ENCODE results near the gene ZNF530. TPM values are rescaled to one million over a fixed set of nuclear protein-coding genes. Genes with fewer than 3 reads are reported as not detected.
A peak's percentile ranks its signal among the peaks of the same experiment; 100 is the strongest.

Gene ZNF530
- 11.7 and 17.8 TPM in 2 replicates for total RNA-seq (2014; rRNA removed; shearing (Covaris generic))

- Histone ChIP-seq H3K27me3 (no peaks in the 10 kb centered on the region), H3K4me1 (no peaks in the 10 kb centered on the region), H3K27ac (no peak within 1 kb of the TSS), H3K36me3 (peaks cover 14% of the 10 kb centered on the region; the same call in 1 of the 2 replicates), H3K4me3 (peak within 1 kb of the TSS; percentile 75), H3K9me3 (replicated peaks) (no peaks in the 10 kb centered on the region)
- peak; percentile 94 to 97 for DNase-seq
These were observed at the start of gene ZNF530 for GRCh38 chr19:57599761-57600383. ZNF530 (plus strand) TSS chr19:57599885; CDS start chr19:57604346, 4,461 bp downstream.

- H3K4me3 ChIP-seq, result no peak overlapping the region
- H3K36me3 ChIP-seq, result peaks cover 90% of the 10 kb centered on the region
- H3K4me1 ChIP-seq, result no peaks in the 10 kb centered on the region
- H3K27ac ChIP-seq, result no peak overlapping the region
- no peaks in the 10 kb centered on the region for H3K27me3 ChIP-seq
- peaks cover 4% of the 10 kb centered on the region; the same call in 1 of the 2 replicates for H3K9me3 ChIP-seq (replicated peaks)
- no peak for DNase-seq
These were observed 47.3 kb upstream of the ZNF530 start for GRCh38 chr19:57552432-57552831.

- no peak for DNase-seq
- H3K4me3 ChIP-seq, result no peak overlapping the region
- H3K27ac ChIP-seq, result no peak overlapping the region
- no peaks in the 10 kb centered on the region for H3K27me3 ChIP-seq
- H3K9me3 ChIP-seq (replicated peaks), result peaks cover 4% of the 10 kb centered on the region; the same call in 1 of the 2 replicates
- no peaks in the 10 kb centered on the region for H3K4me1 ChIP-seq
- H3K36me3 ChIP-seq, result peaks cover 41% of the 10 kb centered on the region
These were observed 42.0 kb upstream of the ZNF530 start for GRCh38 chr19:57557659-57558058.

- Histone ChIP-seq H3K27ac (no peak overlapping the region), H3K4me3 (peak overlapping the region; percentile 82), H3K4me1 (no peaks in the 10 kb centered on the region), H3K9me3 (replicated peaks) (peaks cover 5% of the 10 kb centered on the region; the same call in 1 of the 2 replicates), H3K27me3 (no peaks in the 10 kb centered on the region), H3K36me3 (peaks cover 32% of the 10 kb centered on the region)
- no peak for DNase-seq
These were observed 41.2 kb upstream of the ZNF530 start for GRCh38 chr19:57558525-57558924.

- Histone ChIP-seq H3K36me3 (peaks cover 27% of the 10 kb centered on the region), H3K27ac (peak overlapping the region; percentile 67), H3K9me3 (replicated peaks) (peaks cover 8% of the 10 kb centered on the region; the same call in 1 of the 2 replicates), H3K27me3 (no peaks in the 10 kb centered on the region), H3K4me1 (no peaks in the 10 kb centered on the region), H3K4me3 (peak overlapping the region; percentile 82)
- peak; percentile 24 to 33 for DNase-seq
These were observed 40.7 kb upstream of the ZNF530 start for GRCh38 chr19:57559008-57559403.

GRCh38 chr19:57559404-57560025 is 40.2 kb upstream of the ZNF530 start, which contains the start of gene ZNF550:
ZNF550 (minus strand) TSS chr19:57559863; CDS start chr19:57559682, 181 bp downstream.
- Histone ChIP-seq H3K9me3 (replicated peaks) (peaks cover 8% of the 10 kb centered on the region; the same call in 1 of the 2 replicates), H3K36me3 (peaks cover 22% of the 10 kb centered on the region), H3K4me3 (peak within 1 kb of the TSS; percentile 82), H3K27ac (peak within 1 kb of the TSS; percentile 67), H3K4me1 (no peaks in the 10 kb centered on the region), H3K27me3 (no peaks in the 10 kb centered on the region)
- DNase-seq, result peak; percentile 90 to 91

- DNase-seq, result no peak
- Histone ChIP-seq H3K27ac (no peak overlapping the region), H3K36me3 (peaks cover 16% of the 10 kb centered on the region), H3K4me1 (no peaks in the 10 kb centered on the region), H3K27me3 (no peaks in the 10 kb centered on the region), H3K9me3 (replicated peaks) (peaks cover 5% of the 10 kb centered on the region; the same call in 1 of the 2 replicates), H3K4me3 (peak overlapping the region; percentile 82)
These were observed 39.6 kb upstream of the ZNF530 start for GRCh38 chr19:57560049-57560491.

- H3K27ac ChIP-seq, result no peak overlapping the region
- peaks cover 28% of the 10 kb centered on the region for H3K9me3 ChIP-seq (replicated peaks)
- H3K27me3 ChIP-seq, result no peaks in the 10 kb centered on the region
- H3K36me3 ChIP-seq, result no peaks in the 10 kb centered on the region; the same call in 1 of the 2 replicates
- no peak for DNase-seq
- no peak overlapping the region for H3K4me3 ChIP-seq
- no peaks in the 10 kb centered on the region for H3K4me1 ChIP-seq
These were observed 36.1 kb upstream of the ZNF530 start for GRCh38 chr19:57563547-57563946.

- no peaks in the 10 kb centered on the region for H3K4me1 ChIP-seq
- no peak overlapping the region for H3K4me3 ChIP-seq
- DNase-seq, result peak; percentile 29 to 57
- H3K36me3 ChIP-seq, result peaks cover 5% of the 10 kb centered on the region
- H3K27me3 ChIP-seq, result no peaks in the 10 kb centered on the region
- peaks cover 32% of the 10 kb centered on the region for H3K9me3 ChIP-seq (replicated peaks)
- no peak overlapping the region for H3K27ac ChIP-seq
These were observed 33.1 kb upstream of the ZNF530 start for GRCh38 chr19:57566396-57567265.

GRCh38 chr19:57570707-57571106 is 29.0 kb upstream of the ZNF530 start:
- DNase-seq, result no peak
- peaks cover 43% of the 10 kb centered on the region for H3K36me3 ChIP-seq
- H3K9me3 ChIP-seq (replicated peaks), result peaks cover 48% of the 10 kb centered on the region
- H3K4me1 ChIP-seq, result no peaks in the 10 kb centered on the region
- no peaks in the 10 kb centered on the region for H3K27me3 ChIP-seq
- no peak overlapping the region for H3K4me3 ChIP-seq
- no peak overlapping the region for H3K27ac ChIP-seq

- Histone ChIP-seq H3K4me3 (no peak overlapping the region), H3K27ac (no peak overlapping the region), H3K27me3 (no peaks in the 10 kb centered on the region), H3K36me3 (peaks cover 49% of the 10 kb centered on the region), H3K4me1 (no peaks in the 10 kb centered on the region), H3K9me3 (replicated peaks) (peaks cover 39% of the 10 kb centered on the region)
- DNase-seq, result no peak
These were observed 27.2 kb upstream of the ZNF530 start for GRCh38 chr19:57572415-57572947.

GRCh38 chr19:57576661-57577060 is 23.0 kb upstream of the ZNF530 start:
- no peak overlapping the region for H3K4me3 ChIP-seq
- no peak overlapping the region for H3K27ac ChIP-seq
- H3K4me1 ChIP-seq, result peaks cover 3% of the 10 kb centered on the region
- H3K9me3 ChIP-seq (replicated peaks), result peaks cover 43% of the 10 kb centered on the region
- DNase-seq, result no peak
- peaks cover 43% of the 10 kb centered on the region for H3K36me3 ChIP-seq
- no peaks in the 10 kb centered on the region for H3K27me3 ChIP-seq

GRCh38 chr19:57578487-57579205 is 21.0 kb upstream of the ZNF530 start, which contains the start of gene ZNF416:
ZNF416 (minus strand) TSS chr19:57578911; CDS start chr19:57578704, 207 bp downstream.
- H3K9me3 ChIP-seq (replicated peaks), result peaks cover 30% of the 10 kb centered on the region
- H3K36me3 ChIP-seq, result peaks cover 24% of the 10 kb centered on the region
- no peaks in the 10 kb centered on the region for H3K27me3 ChIP-seq
- H3K4me1 ChIP-seq, result peaks cover 3% of the 10 kb centered on the region
- H3K4me3 ChIP-seq, result peak within 1 kb of the TSS; percentile 99
- DNase-seq, result peak; percentile 98 to 99
- H3K27ac ChIP-seq, result peak within 1 kb of the TSS; percentile 39

GRCh38 chr19:57583104-57583520 is 16.6 kb upstream of the ZNF530 start:
- Histone ChIP-seq H3K36me3 (peaks cover 5% of the 10 kb centered on the region; the same call in 1 of the 2 replicates), H3K27me3 (no peaks in the 10 kb centered on the region), H3K4me3 (no peak overlapping the region), H3K9me3 (replicated peaks) (peaks cover 23% of the 10 kb centered on the region), H3K4me1 (peaks cover 3% of the 10 kb centered on the region), H3K27ac (no peak overlapping the region)
- DNase-seq, result no peak

Data from SJCRH30 (cell line).